Central memory CD4-positive, alpha-beta T cell (primary cell): ENCODE data around the gene GK.
"Not testable (repeated sequence)": the region's sequence is repeated elsewhere in the genome, so short reads cannot be mapped to it uniquely, and the experiment has no call there.

ENCODE experiments used
- DNase-seq: peaks from one replicate; pipeline ENCODE4 v3.0.0; 2022

The GK gene

GRCh38 chrX:30713061-30713525, 59.9 kb downstream of the GK start:
- peak; percentile 15 for DNase-seq

- DNase-seq: no peak
These were observed 60.9 kb downstream of the GK start for GRCh38 chrX:30714138-30714537.

GRCh38 chrX:30715976-30716375, 62.8 kb downstream of the GK start:
- DNase-seq: no peak

GRCh38 chrX:30733852-30734660, 80.8 kb downstream of the GK start:
- no peak for DNase-seq

GRCh38 chrX:30734782-30735181, 81.6 kb downstream of the GK start:
- DNase-seq: no peak

GRCh38 chrX:30735839-30736238, 82.6 kb downstream of the GK start:
- peak; percentile 55 for DNase-seq

- no peak for DNase-seq
These were observed 88.3 kb downstream of the GK start for GRCh38 chrX:30741545-30741944.

- no peak for DNase-seq
These were observed 95.2 kb downstream of the GK start for GRCh38 chrX:30748342-30748960.

GRCh38 chrX:30751497-30751896, 98.3 kb downstream of the GK start:
- DNase-seq: no peak

- no peak for DNase-seq
These were observed 109.5 kb downstream of the GK start for GRCh38 chrX:30762755-30763154.

- DNase-seq: not testable (repeated sequence)
These were observed 120.5 kb downstream of the GK start for GRCh38 chrX:30773764-30774163.

- DNase-seq: no peak
These were observed 124.4 kb downstream of the GK start for GRCh38 chrX:30777575-30777974.

- no peak for DNase-seq
These were observed 126.3 kb downstream of the GK start for GRCh38 chrX:30779453-30780030.
